Right lobe of liver (tissue), 4 donors: ENCODE results near the gene CELSR1.

Experiments used
- POLR2A ChIP-seq: fragments of 450-650 bp; IDR thresholded peaks from one replicate; pipeline ENCODE4 v1.6.1; 2017; ENCODE audit warnings: antibody characterized with exemption, mild to moderate bottlenecking
- TF ChIP-seq, protein P1 (sequence below), 4 donors: fragments of 200-600 bp in 3 of 4; fragments of 450-650 bp in 1 of 4; IDR thresholded peaks; one replicate each; pipeline versions ENCODE4 v1.5.1 to v1.8.0; 2016 to 2022; ENCODE audit warnings: antibody characterized with exemption in 4 of 4, mild to moderate bottlenecking in 2 of 4
- donor health status: DM: no; HTN: no; CAD: no.
- donor health status: DM: no; HTN: no; CAD: no.
- donor health status: DM: no; HTN: yes; CAD: no.

GRCh38 chr22:46502440-46503175 lies 34.8 kb downstream of the CELSR1 start:
- TF ChIP-seq, protein P1, sequence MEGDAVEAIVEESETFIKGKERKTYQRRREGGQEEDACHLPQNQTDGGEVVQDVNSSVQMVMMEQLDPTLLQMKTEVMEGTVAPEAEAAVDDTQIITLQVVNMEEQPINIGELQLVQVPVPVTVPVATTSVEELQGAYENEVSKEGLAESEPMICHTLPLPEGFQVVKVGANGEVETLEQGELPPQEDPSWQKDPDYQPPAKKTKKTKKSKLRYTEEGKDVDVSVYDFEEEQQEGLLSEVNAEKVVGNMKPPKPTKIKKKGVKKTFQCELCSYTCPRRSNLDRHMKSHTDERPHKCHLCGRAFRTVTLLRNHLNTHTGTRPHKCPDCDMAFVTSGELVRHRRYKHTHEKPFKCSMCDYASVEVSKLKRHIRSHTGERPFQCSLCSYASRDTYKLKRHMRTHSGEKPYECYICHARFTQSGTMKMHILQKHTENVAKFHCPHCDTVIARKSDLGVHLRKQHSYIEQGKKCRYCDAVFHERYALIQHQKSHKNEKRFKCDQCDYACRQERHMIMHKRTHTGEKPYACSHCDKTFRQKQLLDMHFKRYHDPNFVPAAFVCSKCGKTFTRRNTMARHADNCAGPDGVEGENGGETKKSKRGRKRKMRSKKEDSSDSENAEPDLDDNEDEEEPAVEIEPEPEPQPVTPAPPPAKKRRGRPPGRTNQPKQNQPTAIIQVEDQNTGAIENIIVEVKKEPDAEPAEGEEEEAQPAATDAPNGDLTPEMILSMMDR (IDR thresholded peaks at IDR 0.05) = no peak
- no peak for TF ChIP-seq POLR2A
